NCI-H2171 (cell line): Measurements from ENCODE around the gene CTPS2.
"Not testable (repeated sequence)": the region's sequence is repeated elsewhere in the genome, so short reads cannot be mapped to it uniquely, and the experiment has no call there.

Experiments used
- DNase-seq: peaks from one replicate; lab custom pipeline; 2025; lab: John Stamatoyannopoulos, UW

CTPS2 gene, protein sequence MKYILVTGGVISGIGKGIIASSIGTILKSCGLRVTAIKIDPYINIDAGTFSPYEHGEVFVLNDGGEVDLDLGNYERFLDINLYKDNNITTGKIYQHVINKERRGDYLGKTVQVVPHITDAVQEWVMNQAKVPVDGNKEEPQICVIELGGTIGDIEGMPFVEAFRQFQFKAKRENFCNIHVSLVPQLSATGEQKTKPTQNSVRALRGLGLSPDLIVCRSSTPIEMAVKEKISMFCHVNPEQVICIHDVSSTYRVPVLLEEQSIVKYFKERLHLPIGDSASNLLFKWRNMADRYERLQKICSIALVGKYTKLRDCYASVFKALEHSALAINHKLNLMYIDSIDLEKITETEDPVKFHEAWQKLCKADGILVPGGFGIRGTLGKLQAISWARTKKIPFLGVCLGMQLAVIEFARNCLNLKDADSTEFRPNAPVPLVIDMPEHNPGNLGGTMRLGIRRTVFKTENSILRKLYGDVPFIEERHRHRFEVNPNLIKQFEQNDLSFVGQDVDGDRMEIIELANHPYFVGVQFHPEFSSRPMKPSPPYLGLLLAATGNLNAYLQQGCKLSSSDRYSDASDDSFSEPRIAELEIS

DNA sequence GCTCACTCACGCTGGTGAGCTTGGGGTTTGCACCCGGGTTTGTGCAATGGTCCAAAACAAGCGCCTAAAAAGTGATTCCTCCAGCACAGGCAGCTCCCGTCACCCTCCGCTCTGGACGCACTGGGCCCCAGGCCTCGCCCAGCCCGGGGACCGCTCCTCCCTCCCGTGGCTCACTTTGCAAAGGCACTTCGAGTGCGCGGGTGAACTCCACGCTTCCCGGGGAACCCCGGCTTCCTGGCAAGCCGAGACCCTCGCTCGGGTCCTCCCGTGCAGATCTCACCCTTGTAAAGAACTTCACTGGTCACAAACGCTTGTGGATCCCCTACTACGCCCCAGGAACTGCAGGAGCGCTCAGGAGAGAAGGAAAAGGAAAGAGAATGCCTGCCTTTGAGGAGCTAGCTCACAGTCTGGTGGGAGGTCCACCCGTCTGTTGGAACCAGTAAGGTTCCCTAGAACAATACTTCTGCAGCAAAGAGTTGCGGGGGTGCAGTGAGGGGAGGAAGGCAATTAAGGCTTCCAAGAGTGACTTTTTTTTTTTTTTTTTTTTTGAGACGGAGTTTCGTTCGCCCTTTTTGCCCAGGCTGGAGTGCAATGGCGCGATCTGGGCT is at the start of gene CTPS2:
CTPS2 (minus strand) TSS at position 122 of the 608 bp plus-strand sequence. CDS start 9,767 bp downstream, outside the sequence.
- peak; percentile 22 for DNase-seq

DNA sequence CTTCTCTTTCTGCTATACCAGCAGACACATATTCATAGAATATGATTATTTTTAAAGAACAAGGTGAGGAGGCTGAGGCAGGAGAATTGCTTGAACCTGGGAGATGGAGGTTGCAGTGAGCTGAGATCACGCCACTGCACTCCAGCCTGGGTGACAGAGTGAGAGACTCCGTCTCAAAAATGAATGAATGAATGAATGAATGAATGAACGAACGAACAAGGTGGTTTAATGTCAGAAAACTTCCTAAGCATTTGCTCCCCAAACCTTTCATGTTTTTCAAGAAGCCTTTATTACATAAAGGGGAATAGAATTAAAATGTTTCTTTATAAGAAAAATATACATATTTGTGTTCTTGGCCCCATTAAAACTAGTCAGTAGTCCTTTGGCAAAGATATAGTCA is 49.0 kb upstream of the CTPS2 start:
- DNase-seq, result not testable (repeated sequence)

DNA sequence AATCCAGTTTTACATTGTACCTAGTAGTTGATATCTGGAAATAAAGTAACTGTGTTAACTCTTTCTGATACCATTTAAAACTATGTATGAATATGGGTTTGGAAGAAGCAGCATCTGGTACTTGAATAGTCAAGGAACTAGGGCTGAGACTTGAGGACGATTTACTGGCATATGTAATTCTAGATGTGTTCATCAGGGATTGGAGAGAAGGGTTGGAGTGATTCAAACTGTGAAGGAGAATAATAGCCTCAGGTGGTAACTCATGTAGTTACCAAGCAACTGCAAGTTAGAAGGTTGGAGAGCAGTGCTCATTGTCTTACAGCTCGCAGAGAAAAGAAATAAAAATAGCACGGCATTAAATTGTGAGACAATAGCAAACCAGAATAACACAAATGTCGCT is 44.3 kb upstream of the CTPS2 start:
- DNase-seq, result no peak

DNA sequence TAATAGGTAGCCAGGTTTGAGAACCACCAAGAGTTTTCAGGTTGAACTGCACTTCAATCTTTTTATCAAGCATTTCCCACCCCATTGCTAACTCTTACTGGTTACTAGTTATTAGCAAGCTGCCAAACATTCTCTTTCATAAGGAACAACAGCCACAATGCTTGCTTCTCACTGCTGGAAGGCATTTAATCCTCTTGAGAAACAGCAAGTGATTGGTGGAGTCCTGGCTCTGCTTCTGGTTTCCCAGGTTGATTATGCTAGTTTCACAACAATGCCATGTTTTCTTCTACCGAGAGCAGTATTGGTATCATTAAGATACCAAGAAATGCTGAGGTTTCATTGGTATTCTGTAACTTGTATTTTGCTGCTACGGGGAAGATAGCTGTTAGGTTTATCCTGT is 41.5 kb upstream of the CTPS2 start:
- DNase-seq, result no peak

DNA sequence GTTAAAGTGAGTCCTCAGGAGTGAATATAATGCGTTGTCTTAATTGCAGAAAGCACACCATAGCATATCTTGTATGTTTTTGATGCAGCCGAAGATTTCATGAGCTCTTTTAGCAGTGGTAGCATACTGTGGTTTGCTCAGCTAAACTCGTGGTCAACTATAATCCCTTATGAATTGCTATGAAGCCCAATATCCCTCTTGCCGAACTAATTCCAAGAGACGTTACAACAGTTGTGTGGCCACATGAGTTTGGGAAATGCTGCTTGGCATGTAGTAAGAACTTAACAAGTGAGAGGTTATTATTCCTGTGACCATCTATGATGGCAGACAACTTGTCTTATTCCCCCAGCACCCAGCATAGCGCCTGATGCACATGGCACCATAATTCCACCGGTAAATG is 37.7 kb upstream of the CTPS2 start:
- DNase-seq, result no peak

DNA sequence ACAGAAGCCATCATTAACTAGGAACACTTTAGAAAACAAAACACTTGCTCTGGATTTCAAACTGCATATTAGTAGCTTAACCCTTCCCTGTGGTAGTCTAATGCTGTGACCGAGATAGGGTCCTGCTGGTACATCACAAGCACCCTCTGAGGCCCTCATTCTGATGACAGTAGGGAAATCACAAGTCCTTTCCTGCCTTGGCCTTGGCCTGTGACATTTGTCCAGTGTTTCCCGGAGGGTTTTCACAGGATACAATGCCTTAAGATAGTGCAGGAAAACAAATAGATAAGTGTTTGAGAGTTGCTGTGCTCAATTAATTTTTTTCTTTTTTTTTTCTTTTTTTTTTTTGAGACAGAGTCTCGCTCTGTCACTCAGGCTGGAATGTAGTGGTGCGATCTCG is 36.0 kb upstream of the CTPS2 start:
- DNase-seq, result no peak

DNA sequence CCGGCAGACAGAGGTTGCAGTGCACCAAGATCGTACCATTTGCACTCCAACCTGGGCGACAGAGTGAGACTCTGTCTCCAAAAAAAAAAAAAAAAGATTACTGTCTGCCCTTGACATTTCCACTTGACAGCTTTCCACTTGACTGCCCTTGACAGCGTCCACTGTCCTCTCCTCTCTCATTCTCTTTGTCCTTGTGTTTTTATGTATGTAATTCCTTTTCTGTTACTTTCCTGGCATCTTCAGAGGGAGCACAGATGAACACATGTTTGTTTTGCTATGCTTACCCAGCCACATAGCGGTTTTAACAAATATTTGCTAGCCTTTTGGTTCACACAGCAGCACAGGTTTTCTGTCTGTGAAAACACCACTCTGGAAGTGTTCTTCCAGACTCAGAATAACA is 33.2 kb upstream of the CTPS2 start:
- no peak for DNase-seq

DNA sequence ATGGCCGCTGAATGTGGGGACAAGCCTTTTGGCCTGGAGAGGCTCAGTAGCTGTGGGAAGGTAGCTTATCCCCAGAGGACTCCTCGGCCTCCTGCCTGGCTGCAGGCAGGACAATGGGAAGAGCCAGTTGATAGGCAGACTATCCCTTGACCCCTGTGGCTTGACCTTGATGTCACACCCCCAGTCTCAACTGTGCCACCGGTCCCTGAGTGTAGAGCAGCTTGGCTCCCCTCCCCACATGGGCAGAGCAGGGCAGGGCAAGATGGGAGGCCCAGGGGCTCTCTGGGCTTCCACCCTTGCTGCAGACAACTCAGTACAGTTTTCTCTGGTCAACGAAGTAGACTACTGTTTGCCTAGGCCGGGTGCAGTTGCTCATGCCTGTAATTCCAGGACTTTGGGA is 32.6 kb upstream of the CTPS2 start:
- DNase-seq, result no peak

DNA sequence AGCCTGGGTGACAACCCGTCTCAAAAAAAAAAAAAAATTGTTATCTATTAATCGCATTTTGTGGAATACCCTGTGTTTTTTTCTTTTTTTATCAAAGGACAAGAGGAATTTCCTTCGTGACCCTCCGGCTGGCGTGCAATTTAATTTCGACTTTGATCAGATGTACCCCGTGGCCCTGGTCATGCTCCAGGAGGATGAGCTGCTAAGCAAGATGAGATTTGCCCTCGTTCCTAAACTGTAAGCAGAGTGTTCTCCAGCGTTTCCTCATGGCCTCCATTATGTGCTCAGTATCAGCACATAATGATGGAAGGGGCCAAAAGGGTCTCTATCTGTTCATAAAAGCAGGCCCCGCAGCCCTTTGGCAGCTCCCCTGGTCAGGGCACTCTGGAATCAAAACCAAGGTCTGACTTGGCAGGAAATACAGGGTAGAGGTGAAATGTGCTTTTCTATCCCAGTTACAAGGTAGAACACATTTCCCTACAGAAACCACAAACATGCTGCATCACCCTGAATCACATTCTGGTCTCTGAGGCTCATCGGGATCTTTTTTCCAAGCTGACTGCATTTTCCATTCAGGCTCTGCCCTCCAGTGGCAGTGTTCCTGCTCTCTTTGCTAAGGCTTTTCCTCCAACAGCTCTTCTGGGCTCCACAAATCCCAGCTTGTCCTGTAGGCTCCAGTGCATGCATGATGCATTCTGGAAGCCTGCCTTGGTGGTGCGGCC is 31.3 kb upstream of the CTPS2 start:
- DNase-seq, result no peak

DNA sequence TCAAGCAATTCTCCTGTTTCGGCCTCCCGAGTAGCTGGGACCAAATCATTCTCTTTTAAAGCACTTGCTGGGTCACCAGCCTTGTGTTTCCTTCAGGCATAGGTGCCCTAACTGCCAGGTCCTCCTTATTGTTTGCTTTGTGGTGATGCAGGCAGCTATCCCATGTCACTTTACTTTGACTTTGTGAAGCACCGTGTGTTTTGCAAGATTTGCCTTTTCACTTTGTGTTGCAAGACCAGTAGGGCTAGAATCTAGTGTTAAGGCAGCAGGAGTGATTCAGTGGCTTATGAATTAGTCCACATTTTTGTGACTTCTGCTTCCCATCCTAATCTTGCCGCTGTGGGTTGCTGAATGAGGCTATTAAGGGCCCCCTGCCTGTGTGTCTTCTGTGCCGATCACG is 27.1 kb upstream of the CTPS2 start:
- no peak for DNase-seq

DNA sequence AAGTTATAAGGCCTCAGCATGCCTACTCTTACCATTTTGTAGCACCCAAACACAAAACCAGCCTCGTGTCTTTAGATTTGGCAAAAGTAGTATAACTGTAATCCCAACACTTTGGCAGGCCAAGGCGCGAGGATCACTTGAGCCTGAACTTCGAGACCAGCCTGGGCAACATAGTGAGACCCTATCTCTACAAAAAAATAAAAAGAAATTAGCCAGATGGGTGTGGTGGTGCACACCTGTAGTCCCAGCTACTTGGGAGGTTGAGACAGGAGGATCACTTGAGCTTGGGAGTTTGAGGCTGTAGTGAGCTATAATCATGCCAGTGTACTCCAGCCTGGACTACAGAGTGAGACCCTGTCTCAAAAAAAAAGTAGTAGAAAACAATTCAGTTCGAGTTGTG is 24.6 kb upstream of the CTPS2 start:
- DNase-seq, result no peak

DNA sequence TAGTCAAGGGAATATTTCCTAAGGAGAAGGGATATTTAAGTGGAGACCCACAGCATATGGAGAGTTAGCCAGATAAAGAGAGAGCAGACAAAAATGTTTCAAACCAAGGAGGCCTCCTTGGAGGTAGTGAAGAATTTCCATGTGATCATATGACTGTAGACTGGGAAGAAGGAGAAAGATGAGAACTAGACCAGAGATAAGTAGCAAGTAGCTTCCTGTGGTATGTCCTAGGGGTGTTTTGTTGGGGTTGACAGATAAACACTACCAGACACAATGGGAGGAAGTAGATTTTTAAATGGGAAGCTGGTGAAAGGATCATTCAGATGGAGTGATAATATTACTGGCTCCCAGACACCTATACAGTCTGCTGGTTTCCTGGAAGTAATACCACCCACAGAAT is 20.5 kb upstream of the CTPS2 start:
- DNase-seq, result no peak

DNA sequence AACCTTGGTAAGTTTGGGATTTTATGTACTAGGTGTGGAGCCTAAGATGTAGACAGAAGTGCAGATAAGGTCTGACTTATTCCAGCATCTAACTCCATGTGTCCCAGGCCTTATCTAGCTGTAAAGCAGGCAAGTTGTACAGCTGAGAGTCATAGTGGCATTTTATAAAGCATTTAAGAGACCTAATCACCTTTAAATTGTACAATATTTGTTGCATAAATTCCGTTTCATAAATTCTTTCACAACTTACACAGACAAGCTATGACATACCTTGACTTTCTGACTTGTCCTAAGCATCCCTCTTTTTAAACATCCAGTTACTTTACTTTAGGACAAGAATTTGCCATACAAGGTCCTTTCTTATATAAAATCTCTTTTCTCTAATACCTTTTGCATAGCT is 18.0 kb upstream of the CTPS2 start:
- no peak for DNase-seq

DNA sequence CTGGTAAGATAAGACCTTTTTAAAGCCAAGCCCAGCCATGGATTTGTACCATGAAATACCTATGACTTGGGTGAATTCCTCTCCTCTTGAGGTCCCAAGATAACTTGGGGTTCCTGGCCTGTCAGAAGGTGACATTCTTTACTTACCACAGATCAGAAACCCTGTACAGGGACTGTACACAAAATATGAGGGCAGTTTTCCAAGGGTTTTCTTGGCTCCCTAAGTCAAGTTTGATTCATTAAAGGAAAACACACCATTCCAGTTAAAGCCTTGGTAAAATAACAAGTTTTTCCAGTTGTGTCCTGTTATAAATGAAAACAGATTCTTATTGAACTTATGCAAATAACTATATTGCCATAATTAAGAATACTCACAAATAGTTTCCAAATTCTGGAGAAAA is 15.2 kb upstream of the CTPS2 start:
- DNase-seq, result no peak

DNA sequence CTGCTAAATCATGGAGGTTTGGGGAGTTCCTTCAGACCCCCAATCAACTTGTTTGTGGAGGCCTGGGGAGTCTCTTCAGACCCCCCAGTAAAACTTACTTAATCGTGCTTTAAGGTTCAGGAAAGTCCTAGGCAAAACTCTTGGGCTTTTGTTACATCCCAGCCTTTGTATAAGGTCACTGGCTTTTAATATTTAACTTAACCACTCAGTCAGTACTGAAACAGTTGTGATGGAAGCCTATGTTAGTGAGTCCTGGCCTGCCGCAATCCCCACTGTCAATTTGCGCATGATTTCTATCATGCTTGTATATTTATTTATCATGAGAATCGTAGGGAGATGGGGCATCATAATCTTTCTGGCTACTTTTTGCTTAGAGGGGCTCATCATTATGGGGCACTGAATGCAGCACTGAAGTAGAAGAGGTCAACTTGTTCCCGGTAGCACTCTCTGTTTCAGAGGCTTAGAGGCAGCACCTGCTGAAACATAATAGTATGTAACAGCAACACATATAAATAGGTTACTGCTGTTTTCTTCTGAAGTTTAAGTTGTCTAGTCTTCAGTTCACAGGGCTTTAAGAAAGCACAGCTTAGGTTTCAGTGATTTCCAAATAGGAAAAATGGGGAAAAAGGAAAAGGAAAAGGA is 14.0 kb upstream of the CTPS2 start:
- DNase-seq, result not testable (repeated sequence)

DNA sequence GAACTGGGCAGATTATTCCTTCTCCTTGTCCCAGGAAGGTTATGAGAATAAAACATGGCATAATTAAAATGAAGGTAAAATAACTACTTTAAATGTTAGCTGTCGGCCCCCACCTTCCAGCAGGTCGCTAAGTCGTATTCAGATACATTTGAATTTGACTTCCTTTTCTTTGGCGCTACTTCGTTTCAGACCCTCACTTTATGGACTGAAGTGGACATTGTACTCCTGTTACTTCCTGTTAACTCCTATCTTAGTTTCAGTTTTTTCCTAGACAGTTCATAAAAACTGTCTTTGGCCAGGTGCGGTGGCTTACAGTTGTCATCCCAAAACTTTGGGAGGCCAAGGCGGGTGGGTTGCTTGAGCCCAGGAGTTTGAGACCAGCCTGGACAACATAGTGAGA is 12.6 kb upstream of the CTPS2 start:
- no peak for DNase-seq

DNA sequence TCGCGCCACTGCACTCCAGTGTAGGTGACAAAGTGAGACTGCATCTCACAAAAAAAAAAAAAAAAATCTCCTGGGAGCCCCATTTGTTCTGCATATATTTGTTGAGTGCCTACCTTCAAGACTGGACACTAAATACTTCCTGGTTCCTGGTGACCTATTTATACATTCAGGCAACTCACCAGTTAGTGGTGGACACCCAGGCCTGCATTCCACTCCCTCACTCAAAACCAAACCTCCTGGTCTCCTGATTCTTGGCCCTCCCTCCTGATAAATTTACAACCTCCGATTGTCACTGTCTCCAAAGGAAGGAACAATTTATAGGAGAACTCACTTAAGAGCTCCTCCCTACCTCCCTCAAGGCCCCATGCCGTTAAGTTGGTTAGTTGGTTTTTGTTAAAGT is 10.0 kb upstream of the CTPS2 start:
- DNase-seq, result no peak

DNA sequence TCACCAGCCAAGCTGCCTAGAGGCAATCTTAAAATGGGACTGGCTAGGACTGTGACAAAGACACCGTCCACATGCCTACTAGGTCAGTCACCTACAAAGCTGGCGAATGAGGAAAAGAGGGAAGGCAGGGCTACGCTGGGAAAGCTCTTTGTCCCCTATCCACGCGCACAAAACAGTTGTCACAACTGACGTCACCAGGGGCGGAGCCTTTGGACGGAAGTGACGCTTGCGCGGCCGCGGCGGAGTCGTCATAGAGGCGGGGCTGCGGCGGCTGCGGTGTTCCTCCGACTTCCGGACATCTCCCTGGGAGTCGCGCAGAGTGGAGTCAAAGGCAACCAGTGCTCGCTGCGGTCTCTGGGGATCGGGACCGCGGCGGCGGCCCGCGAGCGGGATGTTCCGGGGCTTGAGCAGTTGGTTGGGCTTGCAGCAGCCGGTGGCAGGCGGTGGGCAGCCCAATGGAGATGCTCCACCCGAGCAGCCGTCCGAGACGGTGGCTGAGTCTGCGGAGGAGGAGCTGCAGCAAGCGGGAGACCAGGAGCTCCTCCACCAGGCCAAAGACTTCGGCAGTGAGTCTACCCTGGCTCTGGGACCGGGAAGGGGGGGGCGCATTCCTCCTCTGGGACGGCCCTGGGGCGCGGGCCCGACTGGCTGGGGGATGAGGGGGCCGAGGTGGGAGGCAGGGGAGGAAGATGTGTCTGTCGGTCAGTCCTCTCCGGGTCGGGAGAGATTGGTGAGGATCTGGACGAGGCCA is 7.0 kb upstream of the CTPS2 start, which contains the start of gene SYAP1:
SYAP1 (plus strand) TSS at position 279 of the 751 bp plus-strand sequence; CDS start at position 392, 113 bp downstream.
- peak; percentile 85 for DNase-seq

DNA sequence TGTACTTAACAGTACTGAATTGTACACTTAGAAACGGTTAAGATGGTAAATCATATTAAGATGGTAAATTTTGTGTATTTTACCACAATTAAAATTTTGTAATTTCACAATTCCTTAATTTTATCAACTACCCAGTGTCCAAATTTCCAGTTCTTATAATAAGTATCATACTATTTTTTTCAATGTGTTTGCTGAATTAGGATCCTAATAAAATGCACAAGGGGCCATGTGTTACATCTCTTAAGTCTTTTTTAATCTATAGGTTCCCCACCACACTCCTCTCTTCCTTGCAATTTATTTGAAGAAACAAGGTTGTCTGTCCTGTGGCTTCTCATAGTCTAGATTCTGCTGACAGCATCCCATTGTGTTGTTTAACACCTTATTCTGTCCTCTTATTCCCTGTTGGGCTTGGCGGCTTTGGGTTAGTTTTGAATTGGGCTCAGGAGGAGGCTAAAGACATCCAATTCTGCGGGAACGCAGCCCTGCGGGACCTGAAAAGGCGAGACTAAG is 6.4 kb upstream of the CTPS2 start:
- no peak for DNase-seq

DNA sequence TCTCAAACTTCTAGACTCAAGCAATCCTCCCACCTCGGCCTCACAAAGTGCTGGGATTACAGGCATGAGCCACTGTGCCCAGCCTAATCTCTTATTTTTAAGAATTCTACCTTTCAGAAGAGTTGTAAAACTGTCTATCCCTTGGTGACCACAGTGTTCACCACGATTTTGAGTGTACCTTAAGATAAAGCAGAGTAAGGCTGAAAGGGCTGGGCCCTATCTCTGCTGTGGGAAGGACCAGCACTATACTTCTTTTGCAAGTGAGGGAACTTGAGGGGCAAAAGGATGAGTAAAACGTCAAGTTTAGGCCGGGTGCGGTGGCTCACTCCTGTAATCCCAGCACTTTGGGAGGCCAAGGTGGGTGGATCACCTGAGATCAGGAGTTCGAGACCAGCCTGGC is 4.0 kb upstream of the CTPS2 start:
- DNase-seq, result not testable (repeated sequence)

DNA sequence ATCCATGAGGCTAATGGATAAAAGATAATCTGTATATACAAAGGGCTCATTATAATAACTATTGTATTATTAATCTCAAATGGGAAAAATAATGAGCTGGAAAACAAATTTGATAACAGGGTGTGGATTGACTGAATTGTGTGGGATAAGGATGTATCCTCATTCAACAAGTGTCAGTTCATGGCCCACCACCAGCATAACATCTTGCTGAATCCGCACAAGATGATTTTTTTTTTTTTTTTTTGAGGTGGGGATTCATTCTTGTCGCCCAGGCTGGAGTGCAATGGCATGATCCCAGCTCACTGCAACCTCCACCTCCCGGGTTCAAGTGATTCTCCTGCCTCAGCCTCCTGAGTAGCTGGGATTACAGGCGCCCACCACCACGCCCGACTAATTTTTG is 3.2 kb upstream of the CTPS2 start:
- DNase-seq, result not testable (repeated sequence)
